Activated CD4-positive, alpha-beta T cell treated with anti-CD3 and anti-CD28 coated beads, Interleukin-2, amount 50 U/mL, for 16 hours (primary cell): Measurements from ENCODE around the gene IL4.

Source experiments
- DNase-seq: peaks from one replicate; pipeline ENCODE4 v3.0.0-alpha.2; 2020

Gene IL4

GRCh38 chr5:132704875-132705274, 31.1 kb downstream of the IL4 start:
- no peak for DNase-seq

- DNase-seq, result no peak
These were observed 34.9 kb downstream of the IL4 start for GRCh38 chr5:132708645-132709044.

GRCh38 chr5:132714456-132715307, 40.9 kb downstream of the IL4 start:
- peak; percentile 82 for DNase-seq

GRCh38 chr5:132718544-132719312, 44.9 kb downstream of the IL4 start:
- no peak for DNase-seq

DNA sequence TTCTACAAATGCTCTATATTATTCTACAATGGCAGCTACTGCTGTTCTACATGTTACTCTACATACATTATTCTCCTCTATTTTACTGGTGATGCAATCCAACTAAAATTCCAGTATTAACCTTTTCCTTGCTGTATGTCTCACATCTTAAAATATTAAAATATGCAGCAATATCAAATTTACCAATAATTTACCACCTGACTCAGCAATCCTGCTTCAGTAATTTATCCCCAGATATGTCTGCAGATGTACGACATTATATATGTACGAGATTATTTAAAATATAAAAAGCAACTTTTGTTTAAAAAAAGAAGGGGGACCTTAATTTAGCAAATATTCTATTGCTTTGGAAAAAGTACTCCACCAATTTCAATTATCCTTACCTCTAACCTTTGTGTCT, 52.0 kb downstream of the IL4 start:
- DNase-seq, result no peak

DNA sequence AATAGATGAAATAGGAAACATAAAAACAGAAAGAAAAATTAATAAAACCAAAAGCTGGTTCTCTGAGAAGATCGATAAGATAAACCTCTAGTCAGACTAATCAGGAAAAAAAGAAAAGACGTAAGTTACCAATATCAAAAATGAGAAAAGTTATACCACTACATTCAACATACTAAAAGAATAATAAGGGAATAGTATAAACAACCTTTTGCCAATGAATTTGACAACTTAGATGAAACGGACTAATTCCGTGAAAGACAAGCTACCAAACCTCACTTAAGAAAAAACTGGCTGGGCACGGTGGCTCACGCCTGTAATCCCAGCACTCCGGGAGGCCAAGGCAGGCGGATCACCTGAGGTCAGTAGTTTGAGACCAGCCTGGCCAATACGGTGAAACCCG, 56.1 kb downstream of the IL4 start:
- no peak for DNase-seq
